Epidermal melanocyte (primary cell): Measurements from ENCODE around the gene CDC42BPB.
A peak's percentile ranks its signal among the peaks of the same experiment; 100 is the strongest.

ENCODE experiments used
- DNase-seq: peaks from one replicate; pipeline ENCODE4 v3.0.0; 2011; ENCODE audit warnings: low spot score; ENCODE audit not compliant: insufficient read length

The CDC42BPB gene

DNA sequence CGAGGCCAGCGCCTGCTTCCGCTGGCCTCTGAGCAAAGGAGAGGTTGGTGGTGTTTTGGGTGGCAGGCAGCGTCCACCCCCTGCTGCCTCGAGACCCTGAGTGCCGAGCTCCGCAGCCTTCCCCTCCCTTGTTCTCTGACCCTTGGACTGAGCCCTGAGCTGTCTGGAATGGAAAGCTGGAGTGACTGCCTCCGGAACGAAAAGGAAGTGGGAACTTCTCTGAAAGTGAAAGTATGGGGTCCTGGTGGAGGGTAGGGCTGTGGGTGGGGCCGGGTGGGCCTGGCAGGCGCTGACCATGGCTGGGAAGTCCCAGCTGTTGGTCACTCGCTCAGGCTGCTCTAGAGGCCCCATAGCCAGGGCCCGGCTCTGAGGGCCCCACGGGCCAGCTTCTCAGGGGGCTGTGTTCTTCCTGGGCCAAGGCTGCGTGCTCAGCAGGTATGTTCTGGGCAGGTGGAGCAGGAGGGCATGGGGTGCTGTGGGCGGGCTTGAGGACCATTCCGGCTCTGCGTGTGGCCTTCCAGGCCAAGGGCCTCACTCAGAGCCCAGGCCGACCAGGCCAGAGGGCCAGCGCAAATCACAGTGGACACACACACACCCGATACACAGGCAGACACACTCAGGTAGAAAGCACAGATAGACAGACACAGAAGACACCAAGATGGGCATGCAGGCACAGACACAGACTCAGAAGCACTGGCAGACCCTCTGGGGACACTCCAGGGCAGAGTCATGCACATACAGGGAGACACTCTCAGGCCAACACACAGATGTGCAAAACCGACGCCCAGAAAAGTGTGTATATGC is 37.3 kb upstream of the CDC42BPB start, which contains the start of gene EXOC3L4:
EXOC3L4 (plus strand) TSS at position 320 of the 804 bp plus-strand sequence. CDS start 5,495 bp downstream, outside the sequence.
- DNase-seq: no peak

DNA sequence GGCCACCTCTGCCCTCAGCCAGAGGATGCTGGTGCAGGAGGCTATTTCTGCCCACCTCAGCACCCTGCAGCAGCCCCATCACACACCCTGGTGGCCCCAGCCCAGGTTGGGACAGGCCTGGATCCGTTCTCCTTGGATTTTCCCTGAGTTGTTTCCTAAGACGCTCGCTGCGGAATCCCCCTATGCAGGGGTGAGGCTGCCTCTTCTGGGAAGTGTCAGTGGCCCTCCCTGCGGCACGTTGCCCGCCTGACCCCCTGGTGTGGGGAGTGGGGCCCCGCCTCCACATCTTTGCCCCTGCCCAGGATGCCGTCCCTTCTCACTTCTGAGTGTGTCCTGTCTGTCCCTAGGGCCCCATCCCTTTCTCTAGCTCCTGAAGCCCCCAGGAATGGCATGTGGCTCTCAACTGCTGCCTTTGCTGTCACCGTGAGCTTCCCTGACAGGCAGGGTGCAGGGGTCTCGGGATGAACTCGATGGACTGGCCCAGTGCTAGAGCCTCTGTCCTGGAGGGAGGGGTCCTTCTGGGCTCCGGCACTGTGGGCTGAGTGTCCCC is 36.6 kb upstream of the CDC42BPB start:
- DNase-seq: no peak

DNA sequence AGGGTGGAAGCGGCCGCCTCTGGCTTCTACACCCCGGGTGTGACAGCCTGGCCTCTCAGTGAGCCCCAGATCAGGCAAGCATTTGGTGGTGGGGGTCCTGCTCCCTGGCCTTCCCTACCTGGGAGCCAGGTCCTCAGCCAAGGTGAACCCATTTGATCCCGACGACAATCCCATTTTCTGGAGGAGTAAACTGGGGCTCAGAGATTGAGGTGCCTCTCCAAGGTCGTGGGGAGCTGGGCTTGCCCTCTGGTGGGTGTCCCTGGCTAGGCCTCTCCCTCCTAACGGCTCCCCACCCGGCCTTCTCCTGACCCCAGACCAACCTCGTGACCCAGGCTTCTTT is 34.5 kb upstream of the CDC42BPB start:
- no peak for DNase-seq

DNA sequence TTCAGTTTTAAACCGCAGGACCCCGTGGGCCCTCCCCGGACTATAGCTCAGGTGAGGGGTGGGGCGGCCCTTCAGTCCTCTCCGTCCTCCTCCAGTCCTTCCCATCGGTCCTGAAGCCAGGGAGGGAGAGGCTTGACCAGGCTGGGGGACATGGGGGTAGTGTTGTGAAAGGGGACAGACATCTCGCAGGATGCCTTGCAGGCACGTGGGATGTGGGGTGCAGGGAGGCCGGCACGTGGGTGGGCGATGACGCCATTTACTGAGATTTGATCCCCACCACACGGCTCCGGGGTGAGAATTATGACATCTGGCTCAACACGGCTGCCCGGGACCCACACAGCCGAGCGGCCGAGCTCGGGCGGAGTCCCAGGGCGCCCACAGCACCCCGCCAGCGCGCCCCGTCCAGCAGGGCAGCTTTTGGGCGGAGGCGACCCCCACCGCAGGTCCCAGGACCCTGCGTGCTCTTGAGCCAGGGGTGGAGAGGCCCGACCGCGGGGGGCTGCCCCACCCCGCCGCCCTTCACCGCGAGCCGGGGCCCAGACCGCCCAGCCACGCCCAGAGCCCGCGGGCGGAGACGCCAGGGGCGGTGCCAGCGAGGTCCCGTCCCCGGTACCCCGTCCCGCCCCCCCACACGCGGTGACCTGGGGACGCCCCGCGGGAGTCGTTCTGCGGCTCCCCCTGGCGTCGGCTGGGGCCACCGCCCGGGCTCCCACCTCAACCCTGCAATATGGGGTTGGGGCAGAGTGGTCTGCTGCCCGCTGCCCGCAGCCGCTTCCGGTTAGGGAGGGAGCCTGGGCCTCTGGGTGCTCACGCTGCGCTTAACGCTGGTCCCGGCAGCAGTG is 33.9 kb upstream of the CDC42BPB start:
- peak; percentile 56 for DNase-seq

DNA sequence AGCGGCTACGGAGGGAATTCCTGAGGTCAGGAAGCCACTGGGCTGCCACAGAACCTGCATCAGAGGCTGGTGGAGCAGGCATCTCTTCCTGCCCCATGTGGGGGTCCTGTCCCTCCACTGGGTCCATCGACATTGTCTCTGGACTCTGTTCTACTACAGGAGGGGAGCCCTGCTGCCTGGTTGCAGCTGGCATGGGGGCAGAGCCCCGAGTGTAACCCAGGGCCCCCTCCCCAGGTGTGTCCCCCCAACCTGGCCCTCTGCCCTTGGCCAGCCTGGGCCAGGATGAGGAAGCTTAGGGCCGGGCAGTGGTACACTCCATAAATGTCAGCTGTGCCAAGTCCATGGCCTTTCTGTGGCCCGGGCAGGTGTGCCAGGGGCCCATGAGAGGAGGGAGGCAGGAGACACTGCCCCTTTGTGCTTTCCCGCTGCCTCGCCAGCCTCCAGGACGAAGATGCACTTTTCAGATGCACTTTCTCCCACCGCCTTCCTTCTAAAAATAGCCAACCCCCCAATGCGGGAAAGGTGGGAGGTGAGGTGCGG is 33.2 kb upstream of the CDC42BPB start:
- no peak for DNase-seq

DNA sequence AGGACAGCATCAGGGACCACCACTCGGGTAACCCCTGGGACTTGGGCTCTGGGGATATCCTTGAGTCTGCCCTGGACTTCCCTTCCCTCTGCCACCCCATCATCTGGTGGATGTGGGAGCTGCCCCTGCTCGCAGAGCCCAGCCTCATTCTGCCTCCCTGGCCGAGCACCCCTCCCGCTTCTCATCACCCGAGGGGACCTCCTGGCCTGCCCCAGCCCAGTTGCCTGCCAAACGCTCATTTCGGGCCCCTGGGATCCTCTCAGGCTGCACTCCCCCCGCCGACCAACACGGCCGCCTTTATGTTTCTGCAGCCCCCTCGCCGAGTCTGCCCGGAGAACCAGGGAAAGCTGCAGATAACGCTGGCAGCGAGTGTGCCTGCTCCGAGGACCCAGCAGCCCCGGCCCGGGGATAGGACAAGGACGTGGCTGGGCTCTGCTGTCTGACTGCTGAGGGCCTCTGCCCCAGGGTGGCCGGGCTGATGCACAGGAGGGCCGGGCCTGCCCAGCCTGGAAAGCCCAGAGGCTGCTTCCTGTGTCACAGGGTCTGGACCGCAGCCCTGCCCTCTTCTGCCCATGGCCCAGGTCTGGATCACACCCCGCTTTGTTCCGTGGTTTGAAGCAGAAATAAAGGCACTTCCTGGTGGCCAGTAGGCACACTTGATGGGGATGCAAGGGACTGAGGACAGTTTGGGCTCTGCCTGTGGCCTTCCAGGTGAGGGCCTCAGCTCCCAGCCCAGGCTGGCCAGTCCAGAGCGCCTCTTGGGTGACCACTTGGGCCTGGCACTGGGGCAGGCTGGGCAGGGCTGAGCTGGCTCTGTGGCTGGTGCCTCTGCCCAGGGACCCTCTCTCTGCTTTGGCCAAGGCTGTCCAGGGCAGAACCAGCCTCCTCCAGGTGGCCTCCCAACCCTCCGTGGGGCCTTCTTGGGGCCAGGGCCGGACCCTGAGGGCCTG is 32.3 kb upstream of the CDC42BPB start:
- no peak for DNase-seq

DNA sequence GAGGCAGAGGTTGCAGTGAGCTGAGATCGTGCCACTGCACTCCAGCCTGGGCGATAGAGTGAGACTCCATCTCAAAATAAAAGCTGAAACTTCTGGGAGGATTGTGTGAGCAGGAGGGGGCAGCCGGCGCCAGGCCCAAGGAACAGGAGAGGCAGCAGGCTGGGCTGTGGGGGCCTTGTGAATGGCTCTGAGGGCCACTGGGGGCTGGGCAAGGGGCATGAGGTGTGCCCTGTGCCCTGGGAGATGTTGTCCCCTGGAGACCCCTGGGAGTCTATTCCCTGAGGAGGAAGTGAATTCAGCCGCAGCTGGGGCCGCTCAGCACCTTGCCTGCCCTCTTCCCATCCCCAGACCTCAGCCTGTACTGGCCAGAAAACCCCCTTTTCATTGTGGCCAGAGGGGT is 31.6 kb upstream of the CDC42BPB start:
- DNase-seq: no peak

DNA sequence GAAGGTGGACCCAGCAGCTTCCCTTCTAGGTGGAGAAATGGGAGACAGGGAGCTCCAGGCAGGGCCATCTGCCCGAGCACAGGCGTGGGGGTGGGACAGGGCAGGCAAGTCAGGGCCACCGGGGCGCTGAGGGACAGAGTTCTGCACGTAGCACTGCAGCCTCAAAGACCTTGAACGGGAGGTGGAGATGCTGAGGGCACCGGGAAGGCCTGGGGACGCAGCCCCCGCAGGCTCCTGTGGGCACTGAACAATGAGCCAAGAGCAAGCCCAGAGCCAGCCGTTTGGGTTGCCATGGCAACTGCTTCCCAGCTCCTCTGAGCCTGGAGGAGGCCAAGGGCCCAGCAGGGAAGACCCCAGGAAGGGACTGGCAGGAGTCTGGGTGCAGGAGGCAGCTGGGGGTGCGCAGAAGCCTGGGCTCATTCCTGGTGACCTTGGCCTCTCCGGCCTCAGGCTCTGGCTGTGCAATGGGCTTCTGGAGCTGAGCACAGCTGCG is 30.0 kb upstream of the CDC42BPB start:
- DNase-seq: peak; percentile 12

DNA sequence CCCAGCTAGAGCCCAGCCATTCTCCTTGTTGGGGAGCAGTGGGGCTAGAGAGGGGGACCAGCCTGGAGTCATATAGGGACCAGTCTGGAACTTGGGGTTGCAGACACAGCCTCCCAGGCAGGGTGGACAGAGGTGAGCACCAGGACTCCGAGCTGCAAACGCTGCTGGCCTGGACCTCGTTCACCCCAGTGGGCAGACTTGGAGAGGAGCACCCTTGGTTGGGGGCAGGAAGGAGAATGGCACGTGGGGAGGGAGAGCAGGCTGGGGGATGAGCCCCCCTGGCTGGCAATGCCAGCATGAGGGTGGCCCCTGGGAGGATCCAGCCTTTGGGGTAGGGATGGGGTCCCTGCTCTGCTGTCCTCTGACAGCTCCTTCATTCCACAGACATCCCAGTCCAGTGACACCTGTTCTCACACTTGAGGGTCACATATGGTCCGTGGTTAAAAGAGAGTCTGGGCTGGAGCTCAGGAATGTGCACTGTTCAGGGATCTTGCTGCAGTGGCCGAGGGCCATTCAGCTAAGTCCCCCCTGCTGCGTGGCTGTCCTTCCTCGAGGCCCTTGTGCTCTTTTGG is 29.5 kb upstream of the CDC42BPB start:
- peak; percentile 16 for DNase-seq

DNA sequence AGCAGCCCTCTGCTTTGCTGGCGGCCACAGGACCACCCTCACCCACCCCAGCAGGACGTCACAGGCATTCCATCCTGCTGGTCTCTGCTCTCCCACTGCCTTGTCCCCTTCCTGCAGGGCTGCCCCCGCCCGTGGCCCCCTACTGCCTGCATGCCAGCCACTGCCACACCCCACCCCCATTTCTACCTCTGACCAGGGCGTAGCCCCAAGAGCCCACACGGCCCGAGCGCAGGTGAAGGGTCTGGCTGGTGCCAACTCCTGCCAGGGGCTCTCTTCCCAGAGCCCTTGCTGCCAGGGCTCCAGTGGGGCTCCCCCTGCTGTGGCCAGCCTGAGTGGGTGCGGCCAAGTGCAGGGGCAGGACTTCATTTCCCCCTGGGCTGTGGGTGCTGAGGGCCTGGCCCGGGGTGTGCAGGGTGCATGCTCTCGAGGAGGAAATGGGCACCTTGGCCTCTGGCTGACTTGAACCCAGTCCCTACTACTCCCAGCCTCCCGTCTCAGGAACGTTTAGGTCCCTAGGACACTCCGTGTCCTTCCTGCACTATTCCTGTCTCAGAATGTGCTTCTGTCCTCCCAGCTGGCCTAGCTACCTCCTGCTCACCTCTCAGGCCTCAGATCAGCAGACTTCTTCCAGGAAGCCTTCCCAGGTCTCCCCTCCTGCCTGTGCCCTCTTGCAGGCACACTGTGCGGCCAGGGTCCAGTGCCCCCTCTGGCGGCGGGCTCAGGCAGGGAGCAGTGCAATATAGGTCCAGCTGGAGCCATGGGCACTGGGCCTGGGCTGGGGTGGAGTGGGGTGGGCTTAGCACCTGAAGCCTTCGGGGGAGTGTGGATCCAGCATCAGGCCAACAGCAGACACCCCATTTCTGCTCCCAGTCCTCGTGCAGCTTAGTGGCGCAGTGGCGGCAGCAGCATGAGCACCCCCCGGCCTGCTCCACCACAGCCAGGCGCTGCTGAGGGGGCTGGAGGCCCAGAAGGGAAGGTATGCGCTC is 28.1 kb upstream of the CDC42BPB start:
- DNase-seq: peak; percentile 8

DNA sequence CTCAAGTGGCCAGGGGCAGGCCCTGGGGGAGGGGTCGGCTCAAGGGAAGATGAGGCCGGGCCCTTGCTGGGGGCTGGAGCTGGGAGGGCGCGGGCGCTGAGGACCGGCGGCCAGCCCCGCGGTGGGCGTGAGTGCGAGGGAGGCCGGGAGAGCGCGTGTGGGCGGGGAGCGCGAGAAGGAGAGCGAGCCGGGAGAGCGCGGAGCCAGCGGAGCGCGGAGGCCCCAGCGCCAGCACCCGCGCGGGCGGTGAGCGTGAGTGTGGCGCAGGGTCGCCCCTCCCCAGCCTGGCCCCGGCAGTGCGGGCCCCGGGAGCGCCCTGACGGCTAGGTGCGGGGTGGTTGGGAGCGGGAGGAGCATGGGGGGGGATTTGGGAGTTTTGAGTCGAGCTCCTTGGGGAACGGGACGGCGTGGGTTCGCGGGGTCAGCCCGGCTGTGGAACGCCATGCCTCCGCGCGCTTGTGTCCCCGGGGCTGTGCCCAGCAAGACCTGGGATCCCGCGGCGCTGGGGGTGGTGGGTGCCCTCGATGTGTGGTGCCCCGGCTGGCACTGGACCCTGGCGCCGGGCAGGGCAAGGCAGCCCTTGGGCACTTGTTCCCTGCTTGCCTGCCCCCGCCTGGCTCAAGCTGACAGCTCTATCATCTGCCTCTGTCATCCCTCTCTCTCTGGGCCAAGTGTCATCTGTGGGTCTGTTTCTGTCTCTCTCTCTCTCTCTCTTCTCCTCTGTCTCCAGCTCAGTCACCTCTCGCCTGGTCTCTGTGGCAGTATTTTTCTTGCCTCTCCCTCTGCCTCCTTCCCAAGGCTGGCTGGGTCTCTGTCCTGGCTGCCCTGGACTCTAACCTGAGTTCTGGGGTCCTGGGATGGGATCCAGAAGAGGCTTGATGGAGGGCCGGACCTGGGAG is 26.9 kb upstream of the CDC42BPB start, which contains the start of gene LBHD2:
LBHD2 (plus strand) TSS at position 190 of the 899 bp plus-strand sequence. CDS start 1,803 bp downstream, outside the sequence.
- DNase-seq: peak; percentile 14

DNA sequence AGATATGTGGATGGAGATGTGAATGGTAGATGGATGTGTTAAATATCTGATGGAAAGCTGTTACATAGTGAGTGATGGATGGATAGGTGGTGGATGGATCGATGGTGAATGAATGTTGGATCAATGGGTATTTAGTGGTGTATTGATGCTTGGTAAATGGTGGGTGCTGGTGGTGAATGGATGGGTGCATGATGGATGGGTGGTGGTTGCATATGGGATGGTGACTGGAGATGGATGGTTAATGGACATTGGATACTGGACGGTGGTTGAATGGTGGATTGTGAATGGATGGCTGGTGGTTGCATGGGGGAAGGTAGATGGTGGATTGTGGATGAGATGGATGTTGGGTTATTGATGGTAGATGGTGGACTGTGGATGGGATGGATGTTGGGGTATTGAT is 24.6 kb upstream of the CDC42BPB start:
- no peak for DNase-seq

DNA sequence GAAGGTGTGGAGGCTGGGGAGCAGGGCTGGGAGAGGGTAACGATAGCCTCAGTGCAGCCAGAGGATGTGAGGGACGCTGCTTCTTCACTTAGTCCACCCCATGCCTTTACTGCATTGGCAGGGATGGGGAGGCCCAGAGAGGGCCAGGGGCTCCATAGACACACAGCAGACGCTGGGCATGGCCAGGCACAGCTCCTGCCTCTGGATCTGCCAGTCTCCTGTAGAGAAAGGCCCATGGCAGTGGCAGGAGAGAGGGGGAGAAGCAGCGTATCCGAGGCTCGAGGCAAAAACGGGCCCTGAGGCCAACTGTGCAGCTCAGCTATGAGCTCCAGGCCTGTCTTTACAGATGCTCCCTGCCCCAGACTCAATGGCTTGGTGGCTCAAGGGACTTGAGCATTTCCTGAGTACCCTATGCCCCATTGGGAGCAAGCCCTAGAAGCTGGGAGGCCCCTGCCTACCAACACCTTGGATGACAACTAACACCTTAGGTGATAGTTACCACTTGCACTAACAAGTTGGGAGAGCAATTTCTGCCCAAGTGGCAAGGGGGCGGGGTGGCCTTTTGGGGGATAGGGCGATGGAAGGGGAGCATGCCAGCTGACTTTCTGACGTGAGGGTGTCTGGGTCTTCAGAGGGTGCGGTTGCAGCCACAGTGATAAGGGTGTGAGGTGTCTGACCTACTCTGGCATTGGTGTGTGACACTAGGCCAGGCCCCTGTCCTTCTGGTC is 21.7 kb upstream of the CDC42BPB start:
- peak; percentile 10 for DNase-seq

DNA sequence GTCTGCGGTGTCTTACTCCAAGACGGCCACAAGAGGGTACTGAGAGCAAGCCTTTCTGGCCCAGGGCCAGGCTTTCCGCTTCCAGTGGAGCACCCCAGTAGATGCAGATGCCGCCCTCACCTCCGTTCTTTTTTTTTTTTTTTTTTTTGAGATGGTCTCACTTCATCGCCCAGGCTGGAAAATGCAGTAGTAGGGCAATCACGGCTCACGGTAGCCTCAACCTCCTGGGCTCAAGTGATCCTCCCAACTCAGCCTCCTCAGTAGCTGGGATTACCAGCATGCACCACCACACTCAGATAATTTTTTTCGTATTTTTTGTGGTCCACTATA is 21.0 kb upstream of the CDC42BPB start:
- DNase-seq: peak; percentile 85

DNA sequence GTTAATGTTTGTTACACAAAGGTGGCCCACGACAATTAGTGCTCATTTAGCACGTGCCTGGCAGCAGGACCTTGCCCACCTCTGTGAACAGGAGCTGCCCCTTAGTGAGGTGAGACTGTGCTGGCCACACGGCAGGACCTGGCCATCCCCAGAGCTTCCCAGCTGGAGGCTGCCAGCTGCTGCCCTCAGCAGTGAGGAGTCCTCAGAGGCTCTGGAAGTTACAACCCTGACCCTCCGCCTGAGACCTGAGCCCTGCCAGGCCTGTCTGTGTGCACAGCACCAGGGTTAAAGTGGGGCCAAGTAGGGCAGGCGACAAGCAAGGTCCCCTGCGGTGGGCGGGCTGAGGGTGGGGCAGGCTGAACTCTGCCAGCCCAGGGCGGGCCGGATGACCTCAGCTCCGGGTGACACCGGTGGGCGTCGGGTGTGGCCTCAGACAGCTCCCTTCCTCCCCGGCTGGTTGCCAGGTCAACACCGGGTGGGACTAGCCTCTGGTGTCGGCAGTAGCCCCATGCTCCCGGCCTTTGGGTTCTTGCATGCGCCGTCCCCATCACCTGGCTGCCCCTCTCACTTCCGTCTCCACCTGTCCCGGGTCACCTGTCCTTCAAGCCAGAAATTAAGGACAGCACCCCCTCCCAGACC is 17.5 kb upstream of the CDC42BPB start:
- no peak for DNase-seq

DNA sequence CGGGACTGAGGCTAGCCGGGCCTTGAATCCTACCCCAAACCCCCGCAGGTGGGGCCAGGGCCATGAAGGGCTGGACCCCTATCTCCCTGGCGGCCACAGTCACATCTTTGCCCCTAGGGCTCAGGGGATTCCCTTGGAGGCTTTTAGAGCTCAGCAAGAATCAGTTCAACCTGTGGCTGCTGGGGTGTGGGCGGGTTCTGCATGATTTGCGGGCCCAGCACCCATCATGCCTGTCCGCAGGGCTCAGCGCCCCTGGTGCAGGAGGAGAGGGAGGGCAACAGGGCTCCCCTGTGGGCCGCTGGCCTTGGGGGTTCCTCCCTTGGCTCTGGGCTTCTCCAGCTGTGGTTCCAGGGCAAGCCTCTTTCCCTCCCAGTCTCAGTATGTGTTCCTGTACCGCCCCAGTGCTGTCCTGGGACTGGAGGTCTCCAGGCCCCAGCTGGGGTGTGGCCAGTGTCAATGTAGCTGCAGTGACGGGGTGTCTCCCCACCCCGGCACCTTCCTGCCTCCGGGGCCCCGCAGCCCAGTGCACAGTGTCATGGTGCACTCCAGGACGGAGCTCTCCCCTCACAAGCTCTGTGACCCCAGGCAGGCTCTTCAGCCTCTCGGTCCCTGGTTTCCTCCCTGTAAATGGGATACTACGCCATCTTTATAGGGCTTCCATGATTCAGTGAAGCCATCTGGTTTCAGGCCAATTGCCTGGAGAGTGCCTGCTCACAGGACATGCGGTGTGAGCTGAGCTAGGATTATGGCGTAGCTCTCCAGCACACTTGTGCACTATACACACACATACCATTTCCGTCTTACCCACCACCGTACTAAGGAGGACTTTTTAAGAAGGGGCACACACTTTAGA is 16.8 kb upstream of the CDC42BPB start:
- no peak for DNase-seq
